Measurements from ENCODE around the gene LRRFIP1.
A peak's percentile ranks its signal among the peaks of the same experiment; 100 is the strongest.

Gene LRRFIP1

GRCh38 chr2:237642038-237642734, 14.8 kb downstream of the LRRFIP1 start:
- DNase-seq: no peak

DNA sequence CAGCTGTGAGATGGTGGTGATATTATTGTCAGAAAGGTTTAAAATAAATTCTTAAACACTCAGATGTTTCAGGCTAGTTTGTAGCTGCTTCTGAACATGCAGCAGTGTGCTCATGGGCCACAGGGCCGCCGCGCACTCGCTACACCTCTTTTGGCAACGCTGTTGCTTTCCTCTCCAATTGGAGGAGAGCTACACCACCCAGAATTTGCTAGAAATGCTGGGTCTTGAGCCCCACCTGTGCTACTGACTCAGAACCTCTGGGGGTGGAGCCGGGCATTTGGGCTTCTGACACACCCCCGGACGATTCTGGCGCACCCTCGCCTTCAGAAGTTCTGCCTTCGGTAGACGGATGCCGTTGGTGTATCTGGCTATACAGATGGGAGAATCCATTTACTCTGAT, 15.7 kb downstream of the LRRFIP1 start:
- DNase-seq: no peak

- no peak for DNase-seq
Measured at GRCh38 chr2:237643582-237644380, 16.4 kb downstream of the LRRFIP1 start.

DNA sequence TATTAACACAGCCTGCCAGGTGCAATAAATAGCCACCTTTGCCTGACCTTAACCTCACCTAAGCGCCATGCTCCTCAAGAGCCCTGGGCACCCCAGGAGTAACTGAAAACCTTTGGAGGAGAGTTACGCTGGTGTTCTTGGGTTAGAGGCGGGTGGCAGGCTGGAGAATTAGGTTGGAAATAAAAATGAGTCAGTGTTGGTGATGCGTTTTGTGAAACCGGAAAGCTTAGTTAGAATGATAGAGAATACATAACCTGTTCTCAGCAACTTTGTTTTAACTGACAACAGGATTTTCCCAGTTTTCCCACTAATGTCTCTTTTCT, 17.0 kb downstream of the LRRFIP1 start:
- no peak for DNase-seq

DNA sequence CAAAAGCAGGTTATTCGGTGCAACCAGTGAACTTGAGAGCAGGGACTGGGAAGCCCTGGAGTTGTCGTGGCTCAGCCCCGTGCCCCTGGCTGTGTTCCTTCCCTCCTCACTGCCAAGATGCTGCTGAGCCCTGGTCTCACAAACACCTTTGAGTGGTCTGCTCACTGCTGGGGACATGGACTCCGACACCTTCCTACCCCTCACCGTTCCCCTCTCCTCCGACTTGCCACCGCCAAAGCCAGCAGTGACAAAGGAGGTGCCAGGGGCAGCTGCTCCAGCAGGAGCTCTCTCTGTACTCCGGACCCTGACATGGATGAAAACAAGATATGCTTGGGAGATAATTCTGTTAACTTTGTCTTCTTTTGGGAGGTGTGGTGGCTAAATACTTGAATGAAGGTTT, 17.9 kb downstream of the LRRFIP1 start:
- DNase-seq: no peak

- DNase-seq: no peak
Measured at GRCh38 chr2:237647176-237648015, 20.0 kb downstream of the LRRFIP1 start.

DNA sequence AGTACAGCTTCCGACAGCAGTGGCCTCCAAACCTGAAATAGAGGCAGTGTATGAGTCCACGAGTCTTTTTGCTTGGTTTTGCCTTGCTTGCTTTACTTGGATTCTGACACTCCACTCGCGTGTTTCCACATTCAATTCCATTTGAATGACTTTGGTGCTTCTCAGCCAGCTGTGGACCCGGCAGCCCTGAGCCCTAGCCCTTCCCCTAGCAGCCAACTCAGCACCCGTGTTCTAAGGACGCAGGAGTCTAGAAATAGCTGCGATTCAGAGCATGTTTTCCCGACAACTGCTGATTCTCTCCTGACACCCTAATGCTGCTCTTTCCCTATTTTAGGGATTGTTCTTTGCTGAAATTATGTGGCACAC, 20.6 kb downstream of the LRRFIP1 start:
- DNase-seq: no peak

DNA sequence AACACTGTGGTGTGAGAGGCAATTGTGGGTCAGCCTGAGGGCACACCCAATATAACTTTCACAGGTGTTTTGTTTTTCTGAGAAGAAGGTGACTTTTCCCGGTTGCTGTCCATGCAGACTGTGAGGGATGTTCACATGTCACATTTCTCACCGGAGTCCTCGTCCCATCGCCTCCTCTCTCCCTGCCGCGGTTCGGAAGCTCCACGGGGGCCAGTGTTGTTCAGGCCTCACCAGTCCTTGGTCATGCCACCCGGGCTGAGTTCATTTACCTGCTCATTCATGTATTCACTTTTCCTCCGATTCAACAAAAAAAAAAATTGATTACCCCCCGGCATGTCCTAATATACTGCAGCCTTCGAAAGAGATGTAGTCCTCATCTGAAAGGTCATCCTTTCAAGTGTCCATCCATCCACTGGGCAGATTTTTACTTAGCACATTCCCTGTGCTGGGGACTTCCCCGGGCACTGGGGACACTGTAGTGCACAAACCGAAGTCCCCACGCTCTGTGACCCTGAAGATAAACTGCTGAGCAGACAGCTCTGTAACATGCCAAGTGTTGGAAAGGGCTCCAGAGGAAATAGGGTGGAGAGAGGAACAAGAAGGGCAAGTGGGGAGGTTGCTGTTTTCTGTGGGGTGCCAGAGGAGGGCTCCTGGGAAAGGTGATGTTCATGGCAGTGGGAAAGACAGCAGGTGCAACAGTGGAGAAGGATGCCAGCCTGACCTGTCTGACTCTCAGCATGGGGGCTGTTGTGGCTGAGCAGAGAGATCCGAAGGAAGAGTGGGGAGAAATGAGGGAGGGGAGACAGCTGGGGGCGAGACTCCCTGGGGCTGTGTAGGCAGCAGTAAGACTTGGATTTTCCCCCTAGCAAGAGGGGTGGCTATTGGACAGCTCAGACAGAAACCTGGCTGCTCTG, 22.4 kb downstream of the LRRFIP1 start:
- no peak for DNase-seq

DNA sequence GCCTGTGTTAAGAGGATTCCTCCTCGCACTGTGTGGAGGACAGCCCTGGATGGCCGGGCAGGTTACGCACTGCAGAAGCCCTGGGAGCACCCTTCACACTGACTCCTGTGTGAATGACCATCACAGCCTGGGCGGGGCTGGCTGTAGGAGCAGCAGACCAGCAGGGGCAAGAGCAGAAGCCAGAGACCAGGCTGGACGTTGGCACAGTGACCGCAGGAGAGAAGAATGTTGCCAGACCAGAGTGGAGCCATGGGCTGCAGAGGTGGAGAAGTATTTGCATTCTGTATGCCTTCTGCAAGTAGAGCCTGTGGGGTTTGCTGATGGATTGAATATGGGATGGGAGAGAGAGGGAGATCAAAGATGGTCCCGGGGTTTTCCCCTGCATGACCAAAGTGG, 23.1 kb downstream of the LRRFIP1 start:
- DNase-seq: no peak

GRCh38 chr2:237651761-237652160, 24.4 kb downstream of the LRRFIP1 start:
- no peak for DNase-seq

GRCh38 chr2:237652181-237652580, 24.8 kb downstream of the LRRFIP1 start:
- DNase-seq: no peak

GRCh38 chr2:237652854-237653253, 25.5 kb downstream of the LRRFIP1 start:
- no peak for DNase-seq

GRCh38 chr2:237653776-237654558, 26.6 kb downstream of the LRRFIP1 start:
- DNase-seq: no peak

DNA sequence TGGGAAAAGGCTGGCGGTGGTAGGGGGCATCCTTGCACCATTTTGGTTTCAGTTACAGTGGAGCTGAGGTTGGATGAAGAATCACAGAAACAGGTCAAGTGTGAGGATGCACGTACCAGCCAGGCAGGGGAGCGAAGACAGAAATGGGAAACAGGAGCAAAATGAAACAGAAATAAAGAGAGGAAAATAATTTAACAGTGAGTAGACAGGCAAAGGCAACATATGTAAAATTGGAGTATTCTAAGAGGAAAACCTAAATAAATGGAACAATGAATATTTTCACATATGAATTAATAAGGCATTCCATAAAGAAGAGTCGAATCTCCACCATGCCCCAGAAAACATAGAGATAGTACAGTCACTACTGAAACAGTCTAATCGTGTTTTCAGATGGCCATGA, 29.7 kb downstream of the LRRFIP1 start:
- DNase-seq: no peak

DNA sequence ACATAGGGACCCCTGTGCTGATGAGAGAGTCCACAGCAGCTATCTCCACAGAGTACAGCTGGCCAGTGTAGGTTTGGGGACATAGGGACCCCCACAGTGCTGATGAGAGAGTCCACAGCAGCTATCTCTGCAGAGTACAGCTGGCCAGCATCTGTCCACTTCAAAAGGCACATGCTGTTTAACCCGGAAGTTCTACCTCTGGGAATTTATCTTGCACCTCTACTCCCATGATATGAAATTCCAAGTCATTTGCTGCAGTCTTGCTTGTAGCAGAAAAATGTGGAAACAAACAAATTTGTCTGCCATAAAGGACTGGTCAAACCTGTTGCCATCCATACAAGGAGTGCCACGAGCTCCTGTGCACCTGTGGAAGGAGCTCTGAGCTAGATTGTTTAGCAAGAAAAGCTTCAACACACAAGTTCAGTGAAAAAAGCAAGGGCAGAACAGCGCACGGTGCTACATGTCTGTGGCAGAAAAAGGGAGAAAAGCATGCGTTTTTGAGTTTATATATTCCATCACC, 33.1 kb downstream of the LRRFIP1 start:
- DNase-seq: no peak

DNA sequence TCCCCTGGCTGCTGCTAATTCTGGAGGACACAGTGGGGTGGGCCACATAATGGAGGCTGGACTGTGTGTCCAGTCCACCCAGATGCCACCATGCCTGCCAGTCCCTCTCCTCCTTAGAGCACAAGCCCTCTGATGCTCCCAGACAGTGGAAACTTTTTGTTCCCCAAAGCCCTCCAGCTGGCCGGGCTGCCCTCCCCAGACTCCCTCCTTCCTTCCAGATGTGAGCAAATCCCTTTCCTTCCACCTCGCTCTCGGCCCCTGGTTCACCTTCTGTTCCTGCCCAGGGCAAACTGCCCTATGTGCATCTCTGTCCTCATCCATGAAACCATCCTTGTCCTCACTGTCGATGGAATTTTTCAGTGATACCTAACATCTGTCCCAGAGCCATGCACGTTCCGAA, 33.9 kb downstream of the LRRFIP1 start:
- DNase-seq: no peak

DNA sequence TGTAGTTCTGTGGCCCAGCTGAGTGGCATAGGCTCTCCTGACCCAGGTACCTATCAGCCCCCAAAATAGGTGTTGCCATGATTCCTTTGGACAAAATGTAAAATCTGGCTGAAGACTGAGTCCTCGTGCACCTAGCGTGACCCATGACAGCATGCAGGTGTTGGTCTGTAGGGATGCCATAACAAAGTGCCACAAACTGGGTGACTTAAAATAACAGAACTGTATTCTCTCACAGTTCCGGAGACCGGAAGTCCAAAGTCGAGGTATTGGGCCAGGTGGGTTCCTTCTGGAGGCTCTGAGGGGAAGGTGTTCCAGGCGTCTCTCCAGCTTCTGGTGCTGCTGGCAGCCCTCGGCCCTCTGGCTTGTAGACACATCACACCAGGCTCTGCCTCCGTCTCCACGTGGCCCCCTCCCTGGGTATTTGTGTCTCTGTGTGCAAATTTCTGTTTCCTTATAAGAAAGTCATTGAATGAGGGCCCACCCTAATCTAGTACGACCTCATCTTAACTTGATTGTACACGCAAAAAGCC, 34.5 kb downstream of the LRRFIP1 start:
- no peak for DNase-seq

- DNase-seq: peak; percentile 57 to 87
Measured at GRCh38 chr2:237662671-237663093, 35.3 kb downstream of the LRRFIP1 start.

DNA sequence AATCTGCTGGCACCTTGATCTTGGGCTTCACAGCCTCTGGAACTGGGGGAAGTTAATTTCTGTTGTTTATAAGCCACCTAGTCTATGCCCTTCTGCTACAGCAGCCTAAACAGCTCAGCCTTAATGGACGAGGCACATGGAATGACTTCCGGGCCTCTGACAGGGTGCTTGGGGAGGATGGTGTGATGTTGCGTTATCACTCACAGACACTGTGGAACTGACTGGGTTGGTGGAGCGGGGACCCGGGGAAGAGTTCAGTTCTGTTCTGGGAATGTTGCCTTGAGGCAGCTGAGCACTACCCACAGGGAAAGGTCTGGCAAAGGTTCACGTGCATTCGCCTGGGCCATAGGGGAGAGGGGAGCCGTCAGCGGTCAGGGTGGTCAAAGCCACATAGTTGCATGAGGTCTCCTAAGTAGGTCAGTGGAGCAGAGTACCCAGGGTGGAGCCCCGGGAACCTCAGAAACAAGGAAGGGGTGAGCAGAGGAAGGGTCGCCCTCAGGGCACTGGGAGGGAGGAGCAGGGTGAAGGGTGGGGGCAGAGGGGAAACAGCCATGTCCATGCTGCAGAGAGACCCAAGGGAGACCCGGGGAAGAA, 36.2 kb downstream of the LRRFIP1 start:
- no peak for DNase-seq

DNA sequence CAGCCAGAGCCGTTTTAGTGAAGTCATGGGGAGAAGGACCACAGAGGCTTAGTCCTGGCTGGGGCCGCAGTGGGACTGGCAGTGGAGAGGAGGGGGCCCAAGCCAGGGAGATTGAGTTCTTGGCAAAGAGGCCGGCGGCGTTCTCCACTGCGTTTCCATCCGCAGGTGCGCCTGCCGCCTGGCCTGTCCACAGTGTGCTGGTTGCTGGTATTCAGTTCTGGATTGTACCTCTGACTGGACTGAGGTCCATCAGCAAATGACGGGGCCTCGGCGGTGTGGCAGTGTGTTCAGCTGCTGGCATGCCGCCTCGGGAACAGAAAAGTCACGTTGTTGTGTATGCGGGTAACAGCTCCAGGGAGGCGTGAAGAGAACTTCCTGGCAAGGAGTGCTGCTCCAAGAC, 36.8 kb downstream of the LRRFIP1 start:
- DNase-seq: no peak

GRCh38 chr2:237665713-237666143, 38.3 kb downstream of the LRRFIP1 start:
- DNase-seq: no peak
